ENCODE results near the gene RFC2. TPM values are rescaled to one million over a fixed set of nuclear protein-coding genes. Genes with fewer than 3 reads are reported as not detected.
"Not testable (repeated sequence)": the region's sequence is repeated elsewhere in the genome, so short reads cannot be mapped to it uniquely, and the experiment has no call there.

Gene RFC2
- total RNA-seq, 1 donor from 2014 or later, result 71.3 TPM

- Mint-ChIP-seq H3K36me3 (peaks cover 23% of the 10 kb centered on the region), H3K27me3 (ENCODE audit: insufficient read depth, low read depth) (peaks cover 2% of the 10 kb centered on the region), H3K27ac (no peak overlapping the region), H3K4me1 (peaks cover 11% of the 10 kb centered on the region), H3K4me3 (peak overlapping the region; percentile 95), H3K9me3 (no peaks in the 10 kb centered on the region)
- Histone ChIP-seq H3K9me3 (ENCODE audit: low read depth) (no peaks in the 10 kb centered on the region), H3K79me2 (ENCODE audit: low read depth) (peaks cover 64% of the 10 kb centered on the region), H3K4me1 (peaks cover 10% of the 10 kb centered on the region), H3K9ac (peak overlapping the region; percentile 85), H3K4me2 (peak overlapping the region; percentile 74), H2AFZ (replicated peaks) (no peak overlapping the region), H3K36me3 (peaks cover 3% of the 10 kb centered on the region), H3K4me3 (peak overlapping the region; percentile 82), H3K27me3 (no peaks in the 10 kb centered on the region), H4K20me1 (ENCODE audit: low read depth) (peaks cover 9% of the 10 kb centered on the region), H3F3A (ENCODE audit: low read depth) (peaks cover 11% of the 10 kb centered on the region), H3K27ac (no peak overlapping the region)
- no peak for TF ChIP-seq EZH2phosphoT487 (IDR thresholded peaks at IDR 0.05)
- TF ChIP-seq, protein P1, sequence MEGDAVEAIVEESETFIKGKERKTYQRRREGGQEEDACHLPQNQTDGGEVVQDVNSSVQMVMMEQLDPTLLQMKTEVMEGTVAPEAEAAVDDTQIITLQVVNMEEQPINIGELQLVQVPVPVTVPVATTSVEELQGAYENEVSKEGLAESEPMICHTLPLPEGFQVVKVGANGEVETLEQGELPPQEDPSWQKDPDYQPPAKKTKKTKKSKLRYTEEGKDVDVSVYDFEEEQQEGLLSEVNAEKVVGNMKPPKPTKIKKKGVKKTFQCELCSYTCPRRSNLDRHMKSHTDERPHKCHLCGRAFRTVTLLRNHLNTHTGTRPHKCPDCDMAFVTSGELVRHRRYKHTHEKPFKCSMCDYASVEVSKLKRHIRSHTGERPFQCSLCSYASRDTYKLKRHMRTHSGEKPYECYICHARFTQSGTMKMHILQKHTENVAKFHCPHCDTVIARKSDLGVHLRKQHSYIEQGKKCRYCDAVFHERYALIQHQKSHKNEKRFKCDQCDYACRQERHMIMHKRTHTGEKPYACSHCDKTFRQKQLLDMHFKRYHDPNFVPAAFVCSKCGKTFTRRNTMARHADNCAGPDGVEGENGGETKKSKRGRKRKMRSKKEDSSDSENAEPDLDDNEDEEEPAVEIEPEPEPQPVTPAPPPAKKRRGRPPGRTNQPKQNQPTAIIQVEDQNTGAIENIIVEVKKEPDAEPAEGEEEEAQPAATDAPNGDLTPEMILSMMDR (IDR thresholded peaks at IDR 0.05), result no peak
- TF ChIP-seq EZH2 (IDR thresholded peaks at IDR 0.05), result no peak
- DNase-seq (ENCODE audit: low spot score), result no peak
Observed at GRCh38 chr7:74252893-74253292, 1.3 kb downstream of the RFC2 start.

DNA sequence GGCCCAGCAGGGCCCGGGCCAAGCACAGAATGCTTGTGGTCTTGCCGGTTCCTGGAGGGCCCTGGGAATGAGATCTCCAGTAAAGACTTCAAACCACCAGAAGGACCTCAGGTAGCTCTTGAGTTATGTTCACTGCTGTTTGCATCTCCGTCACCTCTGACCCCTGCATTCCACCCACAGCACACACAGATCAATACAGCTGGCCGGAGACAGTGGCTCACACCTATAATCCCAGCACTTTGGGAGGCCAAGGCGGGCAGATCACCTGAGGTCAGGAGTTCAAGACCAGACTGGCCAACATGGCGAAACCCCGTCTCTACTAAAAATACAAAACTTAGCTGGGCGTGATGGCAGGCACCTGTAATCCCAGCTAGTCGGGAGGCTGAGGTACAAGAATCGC is 5.1 kb downstream of the RFC2 start:
- H3K9me3 ChIP-seq (ENCODE audit: low read depth); H2AFZ ChIP-seq (replicated peaks); H3K9ac ChIP-seq; H3F3A ChIP-seq (ENCODE audit: low read depth); H3K27me3 Mint-ChIP-seq (ENCODE audit: insufficient read depth, low read depth); H3K4me3 Mint-ChIP-seq; H3K27me3 ChIP-seq; H3K36me3 ChIP-seq; H3K27ac ChIP-seq; H3K4me2 ChIP-seq; H3K9me3 Mint-ChIP-seq; H3K4me3 ChIP-seq; H3K27ac Mint-ChIP-seq; H3K4me1 Mint-ChIP-seq; DNase-seq (ENCODE audit: low spot score): not testable (repeated sequence)
- H3K79me2 ChIP-seq (ENCODE audit: low read depth), result peaks cover 50% of the 10 kb centered on the region
- peaks cover 10% of the 10 kb centered on the region for H3K4me1 ChIP-seq
- peaks cover 15% of the 10 kb centered on the region for H4K20me1 ChIP-seq (ENCODE audit: low read depth)
- peaks cover 30% of the 10 kb centered on the region for H3K36me3 Mint-ChIP-seq

DNA sequence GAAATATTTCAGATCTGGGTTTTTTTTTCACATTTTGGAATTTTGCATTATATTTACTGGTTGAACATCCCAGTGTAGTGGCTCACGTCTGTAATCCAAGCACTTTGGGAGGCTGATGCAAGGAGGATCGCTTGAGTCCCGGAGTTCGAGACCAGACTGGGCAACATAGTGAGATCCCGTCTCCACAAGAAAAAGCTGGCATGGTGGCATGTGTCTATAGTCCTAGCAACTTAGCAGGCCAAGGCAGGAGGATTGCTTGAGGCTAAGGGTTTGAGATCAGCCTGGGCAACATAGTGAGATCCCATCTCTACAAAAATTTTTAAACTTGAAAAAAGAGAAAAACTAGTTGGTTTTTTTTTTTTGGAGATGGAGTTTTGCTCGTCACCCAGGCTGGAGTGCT is 6.0 kb downstream of the RFC2 start:
- no peaks in the 10 kb centered on the region for H3K9me3 Mint-ChIP-seq
- DNase-seq (ENCODE audit: low spot score), result no peak
- peaks cover 34% of the 10 kb centered on the region for H3K36me3 Mint-ChIP-seq
- Histone ChIP-seq H2AFZ (replicated peaks) (no peak overlapping the region), H3K27ac (no peak overlapping the region), H3K9me3 (ENCODE audit: low read depth) (no peaks in the 10 kb centered on the region), H3K27me3 (no peaks in the 10 kb centered on the region), H3K36me3 (peaks cover 6% of the 10 kb centered on the region), H3K4me2 (no peak overlapping the region), H4K20me1 (ENCODE audit: low read depth) (peaks cover 24% of the 10 kb centered on the region), H3K4me3 (no peak overlapping the region), H3K9ac (peak overlapping the region; percentile 37), H3F3A (ENCODE audit: low read depth) (no peaks in the 10 kb centered on the region), H3K79me2 (ENCODE audit: low read depth) (peaks cover 41% of the 10 kb centered on the region), H3K4me1 (peaks cover 7% of the 10 kb centered on the region)
- no peak overlapping the region for H3K27ac Mint-ChIP-seq
- H3K4me3 Mint-ChIP-seq, result no peak overlapping the region
- H3K27me3 Mint-ChIP-seq (ENCODE audit: insufficient read depth, low read depth), result peaks cover 8% of the 10 kb centered on the region
- TF ChIP-seq EZH2phosphoT487 (IDR thresholded peaks at IDR 0.05) (no peak), EZH2 (IDR thresholded peaks at IDR 0.05) (no peak)
- TF ChIP-seq, protein P1 (IDR thresholded peaks at IDR 0.05), result no peak
- H3K4me1 Mint-ChIP-seq, result peaks cover 6% of the 10 kb centered on the region

DNA sequence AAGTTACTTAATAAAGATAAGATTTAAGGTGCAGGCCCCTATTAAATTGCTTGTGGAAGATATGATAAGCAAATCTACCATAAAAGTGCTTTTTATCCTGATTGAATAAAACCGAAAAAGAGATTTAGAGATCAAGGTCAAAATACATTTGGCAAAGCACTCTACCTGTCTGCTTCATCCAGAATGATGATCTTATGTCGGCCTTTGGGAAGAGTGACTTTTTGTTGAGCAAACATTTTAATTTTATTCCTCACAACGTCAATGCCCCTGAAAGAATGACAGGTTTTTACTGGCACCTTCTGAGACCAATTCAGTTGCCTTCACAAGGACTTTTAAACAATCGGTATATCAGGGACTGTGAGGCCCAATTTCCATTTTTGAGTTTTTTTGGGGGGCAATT is 7.7 kb downstream of the RFC2 start:
- Histone ChIP-seq H2AFZ (replicated peaks) (no peak overlapping the region), H4K20me1 (ENCODE audit: low read depth) (peaks cover 29% of the 10 kb centered on the region), H3K4me3 (no peak overlapping the region), H3K9me3 (ENCODE audit: low read depth) (no peaks in the 10 kb centered on the region), H3K9ac (no peak overlapping the region), H3K27me3 (no peaks in the 10 kb centered on the region), H3K36me3 (peaks cover 6% of the 10 kb centered on the region), H3K27ac (no peak overlapping the region), H3F3A (ENCODE audit: low read depth) (no peaks in the 10 kb centered on the region), H3K79me2 (ENCODE audit: low read depth) (peaks cover 29% of the 10 kb centered on the region), H3K4me2 (no peak overlapping the region), H3K4me1 (no peaks in the 10 kb centered on the region)
- H3K27me3 Mint-ChIP-seq (ENCODE audit: insufficient read depth, low read depth), result peaks cover 9% of the 10 kb centered on the region
- no peak for DNase-seq (ENCODE audit: low spot score)
- peaks cover 34% of the 10 kb centered on the region for H3K36me3 Mint-ChIP-seq
- no peaks in the 10 kb centered on the region for H3K4me1 Mint-ChIP-seq
- no peaks in the 10 kb centered on the region for H3K9me3 Mint-ChIP-seq
- H3K4me3 Mint-ChIP-seq, result no peak overlapping the region
- no peak overlapping the region for H3K27ac Mint-ChIP-seq
- TF ChIP-seq, protein P1 (IDR thresholded peaks at IDR 0.05), result no peak
- TF ChIP-seq EZH2 (IDR thresholded peaks at IDR 0.05) (no peak), EZH2phosphoT487 (IDR thresholded peaks at IDR 0.05) (no peak)
